Measurements from ENCODE around the gene GALNT12.

Gene GALNT12

DNA sequence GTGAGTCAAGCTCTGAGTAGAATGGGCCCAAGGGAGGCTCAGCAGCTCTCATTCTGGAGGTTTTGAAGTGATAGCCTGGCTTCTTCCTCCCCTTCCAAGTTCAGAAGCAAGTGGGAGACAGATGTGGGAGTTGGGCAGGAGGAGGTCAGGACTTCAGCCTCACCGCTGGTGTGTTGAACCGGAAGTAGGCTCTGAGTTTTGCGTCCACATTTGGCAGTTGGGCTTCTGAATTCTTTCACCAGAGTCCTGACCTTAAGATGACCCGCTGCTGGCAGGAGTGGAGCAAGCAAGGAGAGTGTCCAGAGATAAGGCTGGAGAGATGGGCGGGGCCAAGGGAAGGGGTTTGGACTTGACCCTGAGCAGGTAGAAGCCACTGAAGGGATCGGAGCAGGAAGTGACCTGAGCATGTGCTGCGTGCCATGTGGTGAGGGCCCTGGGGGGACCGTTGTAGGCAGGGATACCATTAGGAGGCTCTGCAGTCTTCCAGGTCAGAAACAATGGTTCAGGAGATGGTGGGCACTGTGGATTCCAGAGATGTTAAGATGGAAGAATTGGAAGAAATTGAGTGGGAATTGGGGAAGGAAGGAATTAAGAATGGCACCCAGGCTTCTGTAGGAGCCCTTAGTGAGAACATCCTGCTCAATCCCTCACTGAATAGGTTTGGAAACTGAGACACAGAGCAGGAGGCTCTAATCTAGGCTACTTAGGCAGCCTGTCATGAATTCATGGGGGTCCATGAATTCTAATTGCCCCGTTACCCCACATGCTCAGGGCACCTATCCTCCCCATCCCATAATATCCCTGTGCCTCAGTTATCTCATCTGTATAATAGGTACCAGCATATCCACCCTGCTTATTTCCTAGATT, 25.9 kb downstream of the GALNT12 start:
- no peak for DNase-seq (ENCODE audit: low spot score)

DNA sequence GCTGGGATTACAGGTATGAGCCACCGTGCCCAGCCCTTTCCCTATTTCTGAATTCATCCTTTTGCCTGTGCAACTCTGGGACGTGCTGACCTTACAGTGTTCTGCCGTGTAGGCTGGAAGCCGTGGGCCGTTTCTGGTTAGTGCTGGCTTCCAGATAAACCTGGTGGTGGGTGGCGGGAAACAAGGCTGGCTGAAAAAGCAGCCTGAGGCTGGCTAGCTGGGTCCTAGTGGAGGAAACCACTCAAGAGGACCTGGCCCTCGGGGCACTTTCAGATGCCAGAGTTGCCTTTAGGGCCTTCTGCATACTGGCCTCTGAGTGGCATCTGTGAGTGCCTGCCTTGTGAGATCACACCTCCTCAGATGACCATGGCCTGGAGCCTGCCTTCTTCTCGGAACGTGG, 26.9 kb downstream of the GALNT12 start:
- DNase-seq (ENCODE audit: low spot score): no peak

DNA sequence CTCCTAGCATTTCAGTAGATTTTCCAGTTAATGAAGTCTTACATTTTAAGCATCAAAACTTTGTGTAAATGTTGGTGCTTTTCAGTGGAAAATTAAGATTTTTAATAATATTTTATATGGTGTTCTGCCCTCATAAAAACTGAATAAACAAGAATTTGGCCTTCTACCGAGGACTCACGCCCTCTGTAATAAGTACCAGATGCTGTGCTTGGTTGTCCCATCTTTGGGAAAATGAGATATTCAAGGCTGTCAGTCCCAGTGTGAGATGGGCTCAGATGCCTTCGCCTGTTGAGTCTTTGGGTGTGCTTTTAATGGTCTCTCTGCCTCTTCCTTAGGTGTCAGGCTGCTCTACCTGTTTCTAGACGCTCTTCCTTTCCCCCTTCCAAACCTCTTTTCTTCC, 28.7 kb downstream of the GALNT12 start:
- DNase-seq (ENCODE audit: low spot score): no peak

DNA sequence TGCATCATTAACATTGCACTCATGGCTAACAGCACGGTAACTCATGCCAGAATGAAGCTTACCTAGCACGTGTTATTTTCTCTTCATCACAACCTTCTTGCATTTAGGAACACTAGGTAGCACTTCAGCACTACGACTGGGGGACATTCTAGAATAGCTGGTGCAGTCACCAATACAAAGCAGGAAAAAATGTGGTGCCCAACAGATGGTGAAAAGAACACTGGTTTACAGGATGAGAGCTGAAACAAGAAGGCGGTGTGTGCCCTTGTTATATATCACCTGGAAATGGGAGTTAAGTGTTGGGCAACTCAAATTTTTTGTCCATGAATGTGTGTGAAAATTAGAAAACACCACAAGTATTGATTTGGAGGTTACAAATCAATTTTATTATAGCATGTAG, 30.0 kb downstream of the GALNT12 start:
- no peak for DNase-seq (ENCODE audit: low spot score)

DNA sequence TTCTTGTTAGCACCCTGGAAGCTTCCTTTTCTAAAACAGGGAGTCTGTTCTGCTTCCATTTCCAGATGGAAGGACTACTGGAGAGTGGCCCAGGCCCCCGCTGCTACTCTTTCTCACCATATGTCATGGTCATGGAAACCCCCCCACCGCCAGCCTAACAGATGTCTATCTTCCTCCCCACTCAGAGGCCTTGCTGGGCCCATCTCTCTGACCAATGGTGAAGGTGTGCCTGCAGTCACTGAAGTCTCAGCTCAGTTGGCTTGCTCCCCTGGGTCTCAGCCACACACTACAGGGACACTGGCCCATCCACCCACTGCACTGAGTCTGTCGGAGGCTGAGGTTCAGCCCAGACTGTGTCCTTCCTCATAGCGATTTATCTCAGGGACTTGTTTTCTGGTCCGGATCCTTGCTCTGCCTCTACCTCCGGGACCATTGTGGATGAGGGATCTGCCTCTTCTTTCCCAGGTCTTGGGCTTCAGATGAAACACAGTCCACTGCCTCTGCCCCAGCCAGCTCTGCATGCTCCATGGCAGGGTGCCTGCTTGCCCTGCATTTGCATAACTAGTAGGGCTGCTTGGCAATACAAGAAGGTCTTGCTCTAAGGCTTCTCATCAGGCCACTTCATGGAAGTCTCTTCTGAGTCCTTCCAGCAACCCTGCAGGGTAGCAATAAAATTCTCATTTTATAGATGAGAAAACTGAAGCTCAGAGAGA, 30.8 kb downstream of the GALNT12 start:
- DNase-seq (ENCODE audit: low spot score): no peak

DNA sequence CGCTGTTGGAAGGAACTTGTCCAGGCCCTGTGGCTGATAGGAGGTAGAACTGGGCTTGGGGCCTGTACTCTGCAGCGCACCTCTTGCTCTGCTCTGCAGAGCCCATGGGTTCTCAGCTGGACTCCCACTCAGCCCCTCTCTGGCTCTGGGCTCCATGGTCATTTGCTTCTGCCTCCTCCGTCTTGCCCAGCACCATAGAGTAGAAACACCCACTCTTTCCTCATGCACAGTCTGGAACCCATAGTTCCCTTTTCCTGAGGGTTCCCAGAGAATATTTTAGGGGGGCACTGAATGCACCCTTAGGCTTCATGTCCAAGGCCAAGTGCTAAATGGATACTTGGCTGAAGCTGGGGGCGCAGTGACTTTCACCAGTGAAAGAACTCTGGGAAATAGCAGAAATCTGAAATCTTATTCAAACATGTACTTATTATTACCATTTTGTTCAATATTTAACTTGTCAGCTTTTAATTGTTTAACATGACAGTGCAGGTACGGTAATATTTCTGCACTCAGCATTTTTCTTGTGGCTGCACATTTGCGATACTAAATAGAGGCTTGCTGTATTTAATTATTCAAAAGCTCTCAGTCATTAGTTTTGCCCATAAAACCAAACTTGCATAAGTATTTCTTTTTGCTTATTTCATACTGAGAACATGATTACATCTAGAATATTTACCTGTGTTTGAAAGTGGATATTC, 31.5 kb downstream of the GALNT12 start:
- DNase-seq (ENCODE audit: low spot score): no peak

DNA sequence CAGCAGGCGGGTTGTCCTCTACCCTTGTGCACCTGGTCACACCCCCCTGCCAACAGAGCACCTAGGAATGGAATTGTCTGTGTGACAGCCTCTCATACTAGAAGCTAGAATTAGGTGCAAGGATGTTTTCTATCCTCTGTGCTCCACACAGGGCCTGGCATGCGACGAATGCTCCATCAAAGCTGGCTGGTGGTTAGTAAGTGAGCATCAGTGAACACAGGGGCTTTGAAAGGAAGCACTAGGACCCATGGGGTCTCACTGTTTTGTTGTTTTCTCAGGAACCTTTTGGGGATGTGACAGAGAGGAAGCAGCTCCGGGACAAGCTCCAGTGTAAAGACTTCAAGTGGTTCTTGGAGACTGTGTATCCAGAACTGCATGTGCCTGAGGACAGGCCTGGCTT, 32.3 kb downstream of the GALNT12 start:
- no peak for DNase-seq (ENCODE audit: low spot score)

DNA sequence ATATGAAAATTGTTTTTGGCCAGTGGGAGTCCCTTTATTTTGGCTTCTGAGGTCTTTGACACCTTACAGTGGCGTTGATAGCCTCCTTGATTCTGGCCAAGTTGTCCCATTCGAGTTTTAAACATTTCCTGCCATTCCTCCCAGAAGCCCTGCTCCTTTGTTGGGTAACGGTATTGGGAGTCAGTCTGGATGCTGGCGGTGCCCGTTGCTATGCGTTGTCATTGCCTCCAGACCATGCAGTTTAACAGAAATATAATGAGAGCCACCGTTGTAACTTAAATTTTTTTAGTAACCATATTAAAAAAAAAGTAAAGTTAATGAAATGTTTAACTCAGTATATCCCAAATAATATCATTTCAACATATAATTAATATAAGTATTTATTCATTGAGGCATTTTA, 35.0 kb downstream of the GALNT12 start:
- DNase-seq (ENCODE audit: low spot score): no peak

DNA sequence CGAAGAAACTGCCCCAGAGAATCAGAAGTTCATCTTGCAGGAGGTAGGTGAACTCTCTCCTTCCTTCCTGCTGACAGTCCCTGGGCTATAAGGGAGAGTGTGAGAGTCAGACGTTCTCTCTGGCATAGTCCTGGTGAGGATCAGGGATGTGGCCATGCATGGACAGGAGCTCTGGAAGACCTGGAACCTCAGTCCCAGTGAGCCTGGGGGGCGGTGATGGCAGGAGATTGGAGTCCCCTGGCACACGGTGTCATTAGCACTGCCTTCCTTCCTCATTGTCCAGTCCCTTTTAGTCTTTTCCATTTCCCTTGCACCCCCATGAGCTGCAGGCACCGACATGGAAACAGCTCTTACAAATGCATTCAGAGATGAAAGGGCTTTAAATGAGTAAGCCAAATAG, 38.6 kb downstream of the GALNT12 start:
- no peak for DNase-seq (ENCODE audit: low spot score)

DNA sequence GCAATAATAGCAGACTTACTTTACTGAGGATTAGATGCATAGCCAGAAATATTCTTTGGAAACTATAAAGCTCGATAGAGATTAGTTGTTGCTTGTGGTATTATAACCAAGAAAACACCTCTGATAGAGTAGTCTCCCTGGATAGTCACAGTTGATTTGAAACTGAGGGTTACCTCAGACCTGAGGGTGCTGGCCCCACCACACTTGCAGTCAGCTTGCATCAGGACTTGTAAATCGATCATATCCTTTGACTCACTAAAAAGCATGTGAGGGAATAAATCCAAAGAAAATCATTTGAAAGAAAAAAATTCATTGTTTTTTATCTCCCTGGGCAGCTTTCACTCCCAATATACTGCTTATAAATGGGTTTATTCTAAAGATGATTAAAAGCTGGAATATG, 39.4 kb downstream of the GALNT12 start:
- no peak for DNase-seq (ENCODE audit: low spot score)

DNA sequence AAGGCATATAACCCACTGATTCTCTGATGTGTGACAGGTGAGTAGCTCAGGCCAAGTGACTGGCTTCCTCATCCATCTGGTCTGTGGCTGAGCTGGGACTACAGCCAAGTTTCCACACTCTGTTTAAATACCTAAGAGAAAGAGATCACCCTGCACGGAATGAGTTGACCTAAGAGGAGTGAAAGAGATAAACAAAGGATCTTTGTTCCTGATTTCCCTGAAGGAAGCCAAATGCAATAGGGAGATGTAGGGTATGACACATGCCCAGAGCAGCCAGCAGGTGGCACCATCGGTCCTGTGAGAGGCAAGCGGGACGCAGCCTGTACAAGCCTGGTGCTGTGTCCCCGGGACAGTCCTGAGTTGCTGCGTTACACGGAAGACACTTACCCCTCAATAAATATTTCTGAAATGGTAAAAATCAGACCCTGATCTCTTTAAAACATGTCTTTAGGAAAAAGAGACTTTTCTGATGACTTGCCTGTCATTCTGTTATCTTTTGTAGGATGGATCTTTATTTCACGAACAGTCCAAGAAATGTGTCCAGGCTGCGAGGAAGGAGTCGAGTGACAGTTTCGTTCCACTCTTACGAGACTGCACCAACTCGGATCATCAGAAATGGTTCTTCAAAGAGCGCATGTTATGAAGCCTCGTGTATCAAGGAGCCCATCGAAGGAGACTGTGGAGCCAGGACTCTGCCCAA, 41.1 kb downstream of the GALNT12 start:
- DNase-seq (ENCODE audit: low spot score): peak; percentile 73

DNA sequence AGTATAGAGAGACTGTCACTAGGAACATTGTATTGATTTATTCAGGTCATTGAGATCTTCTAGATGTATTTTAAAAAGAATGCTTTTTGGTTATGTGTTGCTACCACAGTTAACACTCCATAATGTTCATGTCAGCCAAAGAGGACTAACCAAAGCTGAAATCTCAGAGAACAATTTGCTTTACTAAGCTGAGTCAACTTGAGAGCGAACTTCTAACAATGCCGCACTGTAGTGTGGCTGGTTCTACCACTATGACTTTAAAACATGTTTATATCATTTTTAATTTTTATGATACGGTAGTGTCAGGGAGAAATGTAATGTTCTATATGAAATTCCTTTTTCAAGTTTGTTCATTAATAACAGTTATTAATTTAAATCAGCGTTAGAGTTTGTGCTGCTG, 42.1 kb downstream of the GALNT12 start:
- DNase-seq (ENCODE audit: low spot score): no peak

DNA sequence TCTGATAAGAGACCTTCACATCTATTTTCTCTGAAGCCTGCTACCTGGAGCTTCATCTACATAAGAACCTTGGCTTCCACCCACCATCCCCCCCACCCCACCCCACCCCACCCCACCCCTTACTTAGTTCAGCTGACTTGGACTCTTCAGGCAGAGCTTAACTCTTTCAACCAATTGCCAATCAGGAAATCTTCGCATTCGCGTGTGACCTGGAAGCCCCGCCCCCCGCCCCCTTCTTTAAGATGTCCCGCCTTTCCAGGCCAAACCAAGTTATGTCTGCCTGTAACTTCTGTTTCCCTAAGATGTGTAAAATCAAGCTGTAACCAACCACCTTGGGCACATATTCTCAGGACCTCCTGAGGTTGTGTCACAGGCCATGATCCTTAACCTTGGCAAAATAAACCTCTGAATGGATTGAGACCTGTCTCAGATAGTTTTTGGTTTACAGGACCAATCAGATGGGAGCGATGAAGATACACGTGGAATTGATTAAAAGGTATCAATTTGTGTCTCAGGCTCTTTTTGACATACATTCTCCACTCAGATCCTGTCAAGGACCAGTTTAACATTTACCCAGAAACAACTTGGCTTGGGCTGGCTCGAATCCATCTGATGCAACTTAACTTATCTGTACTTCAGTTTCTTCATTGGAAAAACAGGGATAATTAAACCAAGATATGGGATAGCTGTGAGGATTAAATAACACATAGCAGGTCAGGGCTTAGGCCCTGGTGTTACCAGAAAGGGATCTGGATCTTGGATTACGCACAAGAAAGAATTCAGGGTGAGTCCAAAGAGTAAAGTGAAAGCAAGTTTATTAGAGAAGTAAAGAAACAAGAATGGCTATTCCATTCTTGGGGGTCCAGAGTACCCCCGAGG, 43.6 kb downstream of the GALNT12 start:
- no peak for DNase-seq (ENCODE audit: low spot score)

DNA sequence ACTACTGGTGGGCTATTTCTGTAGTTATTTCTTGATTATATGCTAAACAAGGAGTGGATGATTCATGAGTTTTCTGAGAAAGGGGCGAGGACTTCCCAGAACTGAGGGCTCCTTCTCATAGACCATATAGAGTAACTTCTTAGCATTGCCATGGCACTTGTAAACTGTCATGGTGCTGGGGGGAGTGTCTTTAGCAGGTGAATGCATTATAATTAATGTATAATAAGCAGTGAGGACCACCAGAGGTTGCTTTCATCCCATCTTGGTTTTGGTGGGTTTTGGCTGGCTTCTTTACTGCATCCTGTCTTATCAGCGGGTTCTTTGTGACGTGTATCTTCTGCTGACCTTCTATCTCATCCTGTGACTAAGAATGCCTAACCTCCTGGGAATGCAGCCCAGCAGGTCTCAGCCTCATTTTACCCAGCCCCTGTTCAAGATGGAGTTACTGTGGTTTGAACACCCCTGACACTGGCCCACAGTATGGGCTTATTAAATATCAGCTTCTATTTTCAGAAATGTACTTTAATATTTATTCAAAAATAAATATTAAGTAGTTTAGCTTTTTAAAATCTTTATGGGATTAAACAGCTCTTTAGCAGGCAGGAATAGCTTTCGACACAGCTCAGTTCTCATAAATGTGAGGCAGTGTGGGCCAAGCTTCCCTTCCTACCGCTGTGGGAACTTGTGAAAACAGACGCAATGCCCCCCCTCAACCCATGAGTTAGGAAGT, 44.4 kb downstream of the GALNT12 start:
- no peak for DNase-seq (ENCODE audit: low spot score)

DNA sequence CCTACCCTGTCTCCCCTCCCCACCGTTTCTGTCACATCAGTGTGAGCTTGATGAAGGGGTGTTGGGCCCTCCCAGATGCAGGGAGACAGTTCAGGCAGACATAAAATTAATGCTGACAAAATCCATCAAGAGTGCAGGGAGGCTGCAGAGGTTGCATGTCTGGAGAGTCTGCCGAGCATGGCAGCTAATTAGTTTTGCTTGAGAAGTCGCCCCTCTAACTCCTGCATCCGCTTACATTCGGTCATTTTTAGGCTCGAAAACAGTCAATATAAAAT, 44.9 kb downstream of the GALNT12 start:
- no peak for DNase-seq (ENCODE audit: low spot score)

DNA sequence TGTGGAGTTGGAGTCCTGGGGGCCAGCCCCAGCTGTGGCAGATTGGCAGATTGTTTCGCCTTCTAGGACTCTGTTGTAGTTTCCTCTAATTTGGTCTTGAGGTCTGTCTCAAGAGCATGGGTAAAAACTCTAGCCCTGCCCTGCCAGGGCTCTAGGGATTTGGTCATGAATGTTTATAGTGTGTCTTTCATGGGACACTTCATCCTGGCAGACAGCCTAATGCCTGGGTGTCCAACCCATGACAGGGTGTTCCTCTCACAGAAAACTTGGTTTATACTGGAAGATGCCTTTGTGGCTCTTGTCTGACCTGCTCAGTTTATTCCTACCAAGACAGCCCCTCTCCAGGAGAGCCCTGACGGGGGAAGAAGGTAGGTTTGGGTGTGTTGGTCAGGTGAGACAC, 45.5 kb downstream of the GALNT12 start:
- DNase-seq (ENCODE audit: low spot score): no peak

DNA sequence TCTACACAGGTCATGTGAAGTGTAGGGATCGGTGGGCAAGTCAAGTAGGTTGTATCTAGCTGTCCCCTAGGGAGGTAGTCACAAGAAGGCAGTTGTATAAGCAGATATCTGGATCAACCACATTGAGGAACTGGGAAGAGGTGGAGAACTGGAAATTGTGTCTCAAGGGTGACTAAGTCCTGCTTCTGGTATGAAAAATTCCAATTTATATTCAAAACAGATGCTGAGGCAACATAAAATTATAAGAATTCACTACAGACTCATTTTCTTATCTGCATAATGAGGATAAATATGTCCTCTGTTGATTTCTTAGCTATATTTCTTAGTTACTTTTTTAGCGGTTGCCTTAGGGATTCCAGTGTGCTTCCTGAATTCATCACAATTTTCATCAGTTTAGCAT, 46.8 kb downstream of the GALNT12 start:
- DNase-seq (ENCODE audit: low spot score): no peak

DNA sequence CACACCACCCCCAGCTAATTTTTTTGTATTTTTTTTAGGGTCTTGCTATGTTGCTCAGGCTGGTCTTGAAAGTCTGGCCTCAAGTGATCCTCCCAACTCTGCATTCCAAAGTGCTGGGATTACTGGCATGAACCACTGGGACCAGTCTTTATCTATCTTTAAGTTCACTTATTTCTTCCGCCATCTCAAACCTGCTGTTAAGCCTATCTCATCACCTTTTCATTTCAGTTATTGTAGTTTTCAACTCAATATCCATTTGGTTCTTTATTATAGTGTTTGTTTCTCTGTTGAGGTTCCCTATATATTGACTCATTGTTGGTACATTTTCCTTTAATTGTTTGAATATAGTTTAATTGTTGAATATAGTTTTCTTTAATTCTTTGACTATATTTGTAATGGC, 48.1 kb downstream of the GALNT12 start:
- DNase-seq (ENCODE audit: low spot score): no peak

DNA sequence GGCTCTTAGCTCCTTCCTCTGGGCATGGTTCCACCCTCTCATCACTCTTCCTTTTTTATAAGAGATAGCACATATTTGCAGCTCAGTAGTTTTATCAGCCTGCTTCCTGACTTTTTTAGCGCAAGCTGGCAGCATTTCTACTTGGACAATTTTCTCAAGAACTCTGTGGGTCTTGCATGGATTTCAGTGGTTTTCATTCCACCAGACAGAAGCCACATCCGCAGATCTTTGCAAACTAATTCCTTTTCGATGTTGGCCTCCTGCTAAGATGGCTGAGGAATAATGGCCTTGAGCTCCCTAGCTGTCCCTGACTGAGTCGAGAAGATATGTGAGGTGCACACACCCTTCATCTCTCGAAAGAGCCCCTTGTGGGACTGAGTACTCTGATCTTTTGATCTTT, 49.5 kb downstream of the GALNT12 start:
- DNase-seq (ENCODE audit: low spot score): no peak

DNA sequence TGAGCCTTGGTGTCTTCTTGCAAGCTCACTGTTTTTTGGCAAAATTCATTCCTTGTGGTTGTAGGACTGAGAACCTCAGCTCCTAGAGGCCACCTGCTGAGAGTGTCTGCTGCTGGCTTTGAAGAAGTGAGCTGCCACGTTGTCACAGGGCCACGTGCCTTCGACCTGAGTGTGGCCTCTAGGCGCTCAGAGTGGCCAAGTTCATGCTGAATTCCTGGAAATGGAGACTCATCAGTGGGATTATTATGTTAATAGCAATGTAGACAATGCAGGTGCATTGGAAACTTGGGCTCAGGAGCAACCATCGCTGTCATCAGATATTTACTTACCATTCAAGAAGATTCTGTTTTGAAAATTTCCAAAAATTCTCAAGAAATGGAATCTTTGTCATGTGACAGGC, 52.5 kb downstream of the GALNT12 start:
- DNase-seq (ENCODE audit: low spot score): no peak

DNA sequence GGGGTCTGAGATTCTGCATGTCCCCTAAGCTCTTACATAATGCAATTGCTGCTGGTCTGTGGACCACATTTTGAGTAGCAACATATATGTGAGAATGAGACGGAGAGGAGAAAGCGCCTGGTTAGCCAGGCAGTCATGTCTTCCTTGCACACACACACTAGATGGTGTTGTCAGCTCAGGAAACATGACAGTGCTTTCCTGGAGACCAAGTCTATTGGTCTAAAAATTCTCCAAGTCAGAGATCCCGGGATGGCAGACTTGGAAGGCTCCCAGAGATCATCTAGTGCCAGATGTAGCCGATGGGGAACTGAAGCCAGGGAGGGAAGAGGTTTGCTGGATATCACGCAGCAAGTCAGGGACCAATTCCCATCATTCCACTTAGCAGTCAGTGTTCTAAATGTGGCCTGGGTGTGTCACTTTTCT, 53.4 kb downstream of the GALNT12 start:
- DNase-seq (ENCODE audit: low spot score): no peak
